Bronchial epithelial cell (primary cell): ENCODE data around the gene SPON1. TPM values are rescaled to one million over a fixed set of nuclear protein-coding genes. Genes with fewer than 3 reads are reported as not detected.
A peak's percentile ranks its signal among the peaks of the same experiment; 100 is the strongest.

Source experiments
- DNase-seq: peaks from one replicate; pipeline ENCODE4 v3.0.0-alpha.2; 2010; ENCODE audit warnings: low read depth
- FAIRE-seq: peaks from 2 replicates; lab custom pipeline; 2011; peaks lifted over from hg19 to GRCh38; lab: Jason Lieb, UNC
- H3K27me3 ChIP-seq: 2 replicates; pipeline ENCODE4 v1.5.1; 2011; ENCODE audit warnings: low read length; ENCODE audit not compliant: control insufficient read depth, insufficient read depth
- H3K36me3 ChIP-seq: 2 replicates; pipeline ENCODE4 v1.5.1; 2011; ENCODE audit warnings: low read length; ENCODE audit not compliant: control insufficient read depth, insufficient read depth
- H3K4me3 ChIP-seq: 2 replicates; pipeline ENCODE4 v1.5.1; 2011; ENCODE audit warnings: mild to moderate bottlenecking, low read depth, low read length, control low read depth
- CTCF ChIP-seq: IDR thresholded peaks from 2 replicates; pipeline ENCODE4 v1.5.1; 2011; ENCODE audit warnings: mild to moderate bottlenecking, moderate library complexity, low read length, control low read depth, inconsistent platforms; ENCODE audit not compliant: insufficient read depth, severe bottlenecking
- total RNA-seq: library from RNA; depleted of rRNA; stranded (reverse); fragments of >200 nt; gene quantifications from 2 replicates; pipeline ENCODE4 v1.2.1, GENCODE V29; 2014

The SPON1 gene
- total RNA-seq, 1 donor from 2014 or later, result 0.26 TPM

DNA sequence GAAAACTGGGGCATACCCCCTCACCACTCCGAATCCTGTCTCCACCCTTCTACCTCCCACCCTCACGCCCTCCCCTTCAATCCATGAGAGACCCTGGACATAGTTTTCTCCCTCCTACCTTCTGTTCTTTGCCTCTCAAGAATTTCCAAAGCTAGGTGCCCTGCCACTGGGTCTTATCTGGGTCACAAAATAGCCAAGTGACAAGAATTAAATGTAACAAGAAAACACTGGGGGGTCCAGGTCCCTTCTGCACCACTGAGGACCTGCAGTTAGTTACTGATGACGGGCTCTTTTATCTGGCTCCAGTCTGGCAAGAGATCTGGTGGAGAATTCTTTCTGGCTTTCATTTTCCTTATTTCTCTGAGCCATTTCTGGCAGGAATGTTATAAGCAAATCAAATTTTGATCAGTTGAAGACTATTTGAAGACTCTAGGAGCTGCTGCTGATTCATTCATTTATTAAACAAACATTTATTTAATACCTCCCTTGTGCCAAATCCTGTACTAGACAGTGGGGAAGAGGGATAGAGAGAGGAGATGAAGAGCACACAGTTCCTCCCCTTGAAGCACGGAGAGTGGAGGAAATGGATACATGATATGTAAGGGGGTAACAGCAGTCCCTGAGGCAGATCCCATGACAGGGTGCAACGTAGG lies 261.2 kb downstream of the SPON1 start:
- no peak for FAIRE-seq
- DNase-seq, result no peak
- no peaks in the 10 kb centered on the region for H3K36me3 ChIP-seq

GRCh38 chr11:14224395-14224794 lies 261.9 kb downstream of the SPON1 start:
- no peak for FAIRE-seq
- no peak for TF ChIP-seq CTCF
- no peaks in the 10 kb centered on the region for H3K36me3 ChIP-seq

More for the DNA sequence above, 261.2 kb downstream of the SPON1 start:
- no peak overlapping the region for H3K4me3 ChIP-seq
- TF ChIP-seq CTCF, result no peak
- H3K27me3 ChIP-seq, result no peaks in the 10 kb centered on the region

DNA sequence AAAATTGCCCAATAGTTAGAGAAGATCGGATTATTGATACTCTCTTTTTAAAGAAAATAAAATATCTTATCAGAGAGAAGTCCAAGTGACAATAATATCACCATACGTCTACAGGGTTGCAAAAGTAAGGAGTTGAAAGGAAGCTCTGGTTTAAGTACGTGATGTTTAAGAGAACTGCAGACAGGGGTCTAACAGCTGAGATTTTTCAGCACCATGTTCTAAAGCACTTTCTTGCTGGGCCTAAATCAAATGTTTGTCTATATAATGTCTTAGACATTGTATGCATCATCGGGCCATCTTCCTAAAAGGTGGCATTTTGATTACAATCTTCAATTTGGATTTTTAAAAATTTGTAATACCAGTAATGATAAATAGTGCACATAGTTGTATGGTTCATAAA lies 263.1 kb downstream of the SPON1 start:
- FAIRE-seq (no peak), DNase-seq (no peak)
- Histone ChIP-seq H3K4me3 (no peak overlapping the region), H3K27me3 (peaks cover 2% of the 10 kb centered on the region), H3K36me3 (no peaks in the 10 kb centered on the region)
- no peak for TF ChIP-seq CTCF

More at GRCh38 chr11:14224395-14224794, 261.9 kb downstream of the SPON1 start:
- no peak overlapping the region for H3K4me3 ChIP-seq
- no peak for DNase-seq
- peaks cover 2% of the 10 kb centered on the region for H3K27me3 ChIP-seq

GRCh38 chr11:14228356-14228755 lies 265.8 kb downstream of the SPON1 start:
- DNase-seq, result no peak
- no peak for TF ChIP-seq CTCF
- Histone ChIP-seq H3K36me3 (no peaks in the 10 kb centered on the region), H3K27me3 (peaks cover 2% of the 10 kb centered on the region), H3K4me3 (no peak overlapping the region)
- FAIRE-seq, result peak; percentile 94

DNA sequence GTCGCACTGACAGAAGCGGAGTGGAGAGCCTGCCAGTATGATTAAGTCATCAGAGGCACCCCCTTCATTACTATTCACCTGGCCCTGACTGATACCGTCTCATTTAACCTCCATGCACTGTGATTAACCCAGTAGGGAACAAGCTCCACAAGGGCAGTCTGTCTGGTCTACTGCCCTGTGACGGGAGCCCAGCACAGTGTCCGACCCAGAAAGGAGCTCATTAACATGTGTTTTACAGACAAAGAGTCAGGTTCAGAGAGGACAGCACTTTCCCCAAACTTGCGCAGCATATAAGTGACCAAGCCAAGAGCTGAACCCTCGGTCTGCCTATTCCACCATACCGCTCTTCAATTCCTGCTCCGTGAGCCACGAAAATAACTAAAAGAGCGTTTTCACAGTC lies 266.9 kb downstream of the SPON1 start:
- no peak for TF ChIP-seq CTCF
- FAIRE-seq (peak; percentile 62), DNase-seq (no peak)
- no peaks in the 10 kb centered on the region for H3K36me3 ChIP-seq
- H3K27me3 ChIP-seq, result peaks cover 2% of the 10 kb centered on the region
- H3K4me3 ChIP-seq, result no peak overlapping the region

- Histone ChIP-seq H3K27me3 (peaks cover 2% of the 10 kb centered on the region), H3K36me3 (no peaks in the 10 kb centered on the region), H3K4me3 (no peak overlapping the region)
- DNase-seq (no peak), FAIRE-seq (no peak)
- TF ChIP-seq CTCF, result no peak
Measured at GRCh38 chr11:14230407-14230806, 267.9 kb downstream of the SPON1 start.
